Gastrocnemius medialis (tissue), 4 donors: ENCODE measurements around the gene KIF26B. TPM values are rescaled to one million over a fixed set of nuclear protein-coding genes. Genes with fewer than 3 reads are reported as not detected.

Experiments used
- ATAC-seq, 2 donors: fragments of 150-250 bp; one replicate each; pipeline ENCODE4 v1.9.1; 2016
- DNase-seq, 2 donors: peaks; one replicate each; pipeline ENCODE4 v3.0.0-alpha.2; 2019
- H3K27ac ChIP-seq, 4 donors: fragments of 200-600 bp; sonication (generic); 1 replicate in 1 of 4; 2 replicates in 3 of 4; pipeline ENCODE4 v1.5.1; 2016 to 2018; ENCODE audit warnings: mild to moderate bottlenecking in 2 of 4, moderate library complexity in 1 of 4
- H3K27me3 ChIP-seq, 3 donors: fragments of 200-600 bp; sonication (generic) in 2 of 3; 1 replicate in 1 of 3; 2 replicates in 2 of 3; pipeline versions ENCODE4 v1.5.1 to v1.6.0; 2016 to 2019; ENCODE audit warnings: mild to moderate bottlenecking in 1 of 3, moderate library complexity in 1 of 3
- H3K36me3 ChIP-seq, 2 donors: fragments of 200-600 bp; sonication (generic) in 1 of 2; one replicate each; pipeline ENCODE4 v1.5.1; 2017 to 2018
- H3K4me1 ChIP-seq, 2 donors: fragments of 200-600 bp; sonication (generic) in 1 of 2; one replicate each; pipeline ENCODE4 v1.5.1; 2016 to 2017; ENCODE audit warnings: mild to moderate bottlenecking in 2 of 2
- H3K4me3 ChIP-seq, 4 donors: fragments of 200-600 bp; sonication (generic) in 3 of 4; 1 replicate in 1 of 4; 2 replicates in 3 of 4; pipeline ENCODE4 v1.5.1; 2016 to 2019; ENCODE audit warnings: mild to moderate bottlenecking in 2 of 4
- H3K9me3 ChIP-seq, 3 donors: fragments of 200-600 bp; sonication (generic) in 2 of 3; 1 replicate in 1 of 3; 2 replicates in 2 of 3; pipeline ENCODE4 v1.5.1; 2016 to 2019
- CTCF ChIP-seq, 5 experiments: fragments of 450-650 bp in 3 of 5; fragments of 200-600 bp in 2 of 5; sonication (generic) in 2 of 5; IDR thresholded peaks in 4 of 5; conservative IDR thresholded peaks in 1 of 5; 1 replicate in 4 of 5; 2 replicates in 1 of 5; pipeline ENCODE4 v1.5.1; 2016 to 2019; ENCODE audit warnings: antibody characterized with exemption in 5 of 5, mild to moderate bottlenecking in 3 of 5, moderate library complexity in 3 of 5
- POLR2A ChIP-seq, 2 donors: fragments of 450-650 bp; IDR thresholded peaks; one replicate each; pipeline ENCODE4 v1.6.1; 2017; ENCODE audit warnings: antibody characterized with exemption in 2 of 2, mild to moderate bottlenecking in 2 of 2, moderate library complexity in 2 of 2
- in situ Hi-C, 4 donors: fragments of 200-750 bp; cut with MboI; loops; one replicate each; pipeline versions ENCODE4 v1.15.0 to v1.8.0; 2017; ENCODE audit warnings: low sequenced_read_pairs in 4 of 4
- intact Hi-C: fragments of 100-400 bp; cut with DNase I; formaldehyde crosslinking; loops from one replicate; pipeline ENCODE4 v1.15.1; 2023; ENCODE audit warnings: low total_unique reads
- total RNA-seq, 4 donors: library from RNA; depleted of rRNA; stranded (reverse); fragments of >200 nt; gene quantifications; one replicate each; pipeline versions ENCODE4 v1.1.0 to v1.2.3, GENCODE V29; 2016

The KIF26B gene
- total RNA-seq, 4 donors from 2014 or later: 0.02 to 0.20 (median 0.10) TPM; not detected in 1

GRCh38 chr1:245748240-245748639, 593.5 kb downstream of the KIF26B start:
- ATAC-seq (no peak), DNase-seq (no peak)
- TF ChIP-seq POLR2A (IDR thresholded peaks at IDR 0.05): no peak
- H3K27ac ChIP-seq: no peak overlapping the region
- no peak overlapping the region for H3K4me3 ChIP-seq
- in situ Hi-C loops: no loop called here
- no peaks in the 10 kb centered on the region for H3K9me3 ChIP-seq
- H3K4me1 ChIP-seq: no peaks in the 10 kb centered on the region
- intact Hi-C loops: no loop called here
- H3K36me3 ChIP-seq: peaks cover 0 to 9% of the 10 kb centered on the region in 2 donors
- H3K27me3 ChIP-seq: no peaks in the 10 kb centered on the region

- in situ Hi-C loops: no loop called here
- Histone ChIP-seq H3K27me3 (no peaks in the 10 kb centered on the region), H3K36me3 (peaks cover 0 to 9% of the 10 kb centered on the region in 2 donors), H3K4me3 (no peak overlapping the region), H3K9me3 (no peaks in the 10 kb centered on the region), H3K27ac (no peak overlapping the region), H3K4me1 (no peaks in the 10 kb centered on the region)
- ATAC-seq (no peak), DNase-seq (no peak)
- TF ChIP-seq POLR2A (IDR thresholded peaks at IDR 0.05) (no peak), CTCF (IDR thresholded peaks at IDR 0.05 in 4 of 5, conservative IDR thresholded peaks at IDR 0.05 in 1 of 5) (no peak)
- intact Hi-C loops: no loop called here
Measured at GRCh38 chr1:245748646-245749045, 593.9 kb downstream of the KIF26B start.

- H3K4me1 ChIP-seq: no peaks in the 10 kb centered on the region
- H3K9me3 ChIP-seq: no peaks in the 10 kb centered on the region
- peaks cover 0 to 9% of the 10 kb centered on the region in 2 donors for H3K36me3 ChIP-seq
- ATAC-seq (no peak), DNase-seq (no peak)
- intact Hi-C loops: no loop called here
- no peak for TF ChIP-seq CTCF (IDR thresholded peaks at IDR 0.05 in 4 of 5, conservative IDR thresholded peaks at IDR 0.05 in 1 of 5)
- no peak for TF ChIP-seq POLR2A (IDR thresholded peaks at IDR 0.05)
- H3K4me3 ChIP-seq: no peak overlapping the region
- H3K27ac ChIP-seq: no peak overlapping the region
- no peaks in the 10 kb centered on the region for H3K27me3 ChIP-seq
- in situ Hi-C loops: no loop called here
Measured at GRCh38 chr1:245749053-245749452, 594.3 kb downstream of the KIF26B start.

- no peak overlapping the region for H3K4me3 ChIP-seq
- in situ Hi-C loops: no loop called here
- H3K27me3 ChIP-seq: no peaks in the 10 kb centered on the region
- TF ChIP-seq POLR2A (IDR thresholded peaks at IDR 0.05): no peak
- TF ChIP-seq CTCF (IDR thresholded peaks at IDR 0.05 in 4 of 5, conservative IDR thresholded peaks at IDR 0.05 in 1 of 5): no peak
- no peaks in the 10 kb centered on the region for H3K9me3 ChIP-seq
- ATAC-seq (no peak), DNase-seq (no peak)
- no peaks in the 10 kb centered on the region for H3K4me1 ChIP-seq
- H3K36me3 ChIP-seq: peaks cover 0 to 9% of the 10 kb centered on the region in 2 donors
- intact Hi-C loops: no loop called here
- H3K27ac ChIP-seq: no peak overlapping the region
Measured at GRCh38 chr1:245750261-245750660, 595.5 kb downstream of the KIF26B start.

- Histone ChIP-seq H3K4me1 (no peaks in the 10 kb centered on the region), H3K27me3 (no peaks in the 10 kb centered on the region), H3K9me3 (no peaks in the 10 kb centered on the region), H3K4me3 (no peak overlapping the region), H3K27ac (no peak overlapping the region), H3K36me3 (peaks cover 0 to 9% of the 10 kb centered on the region in 2 donors)
- intact Hi-C loops (no loop called here), in situ Hi-C loops (no loop called here)
- ATAC-seq: no peak
- no peak for DNase-seq
- TF ChIP-seq POLR2A (IDR thresholded peaks at IDR 0.05): no peak
- TF ChIP-seq CTCF (IDR thresholded peaks at IDR 0.05 in 4 of 5, conservative IDR thresholded peaks at IDR 0.05 in 1 of 5): no peak
Measured at GRCh38 chr1:245751116-245751515, 596.3 kb downstream of the KIF26B start.
